Karpas-422 (cell line): ENCODE data around the gene COL4A2. TPM values are rescaled to one million over a fixed set of nuclear protein-coding genes. Genes with fewer than 3 reads are reported as not detected.

Source experiments
- DNase-seq: peaks from one replicate; pipeline ENCODE4 v3.0.0-alpha.2; 2015
- H2AFZ ChIP-seq: fragments of 200-600 bp; sonication (generic); 2 replicates; pipeline ENCODE4 v1.6.1; 2014; ENCODE audit warnings: antibody characterized with exemption, low read length, mixed read lengths
- H3K27ac ChIP-seq: fragments of 200-600 bp; sonication (generic); 2 replicates; pipeline ENCODE4 v1.5.1; 2014; ENCODE audit warnings: mild to moderate bottlenecking, low read length, moderate library complexity
- H3K27me3 ChIP-seq: fragments of 200-600 bp; sonication (generic); 2 replicates; pipeline ENCODE4 v1.6.1; 2014; ENCODE audit warnings: low read length, mixed read lengths
- H3K36me3 ChIP-seq: fragments of 200-600 bp; sonication (generic); 2 replicates; pipeline ENCODE4 v1.6.1; 2014; ENCODE audit warnings: low read length, mixed read lengths; ENCODE audit not compliant: insufficient read depth
- H3K4me1 ChIP-seq: fragments of 200-600 bp; sonication (generic); 2 replicates; pipeline ENCODE4 v1.6.1; 2014; ENCODE audit warnings: mild to moderate bottlenecking, low read length, mixed read lengths
- H3K4me2 ChIP-seq: fragments of 200-600 bp; sonication (generic); 2 replicates; pipeline ENCODE4 v1.6.1; 2014; ENCODE audit warnings: low read length, low read depth, mild to moderate bottlenecking; ENCODE audit not compliant: poor library complexity, severe bottlenecking
- H3K4me3 ChIP-seq: fragments of 200-600 bp; sonication (generic); 2 replicates; pipeline ENCODE4 v1.5.1; 2014; ENCODE audit warnings: mild to moderate bottlenecking, antibody characterized with exemption, low read length, mixed read lengths
- H3K79me2 ChIP-seq: fragments of 200-600 bp; sonication (generic); 2 replicates; pipeline ENCODE4 v1.6.1; 2014; ENCODE audit warnings: mild to moderate bottlenecking, low read length, mixed read lengths
- H3K9ac ChIP-seq: fragments of 200-600 bp; sonication (generic); 2 replicates; pipeline ENCODE4 v1.6.0; 2014; ENCODE audit warnings: low read length
- H3K9me2 ChIP-seq: fragments of 200-600 bp; sonication (generic), shearing (Covaris generic); replicated peaks from 2 replicates; pipeline ENCODE4 v1.6.0; 2014; ENCODE audit warnings: mild to moderate bottlenecking, low read length, moderate library complexity; ENCODE audit not compliant: insufficient read depth
- H3K9me3 ChIP-seq: fragments of 300-700, 200-600 bp; sonication (generic); 2 replicates; pipeline ENCODE4 v1.6.1; 2014; ENCODE audit warnings: low read length, mixed read lengths
- H4K20me1 ChIP-seq: fragments of 200-600 bp; sonication (generic); 2 replicates; pipeline ENCODE4 v1.6.1; 2014; ENCODE audit warnings: mild to moderate bottlenecking, antibody characterized with exemption, low read length, low read depth; ENCODE audit not compliant: insufficient read depth
- total RNA-seq: library from RNA; depleted of rRNA; stranded (reverse); fragments of >200 nt; shearing (Covaris generic); gene quantifications from 2 replicates; pipeline ENCODE4 v1.2.3, GENCODE V29; 2014; ENCODE audit warnings: low replicate concordance

The COL4A2 gene
- total RNA-seq, 1 experiment from 2014 or later = not detected

GRCh38 chr13:110263404-110263803, 43.7 kb upstream of the COL4A2 start:
- Histone ChIP-seq H3K9me2 (no peaks in the 10 kb centered on the region), H3K4me2 (no peak overlapping the region), H2AFZ (no peak overlapping the region), H3K4me3 (no peak overlapping the region), H4K20me1 (no peaks in the 10 kb centered on the region), H3K79me2 (no peaks in the 10 kb centered on the region), H3K9ac (no peak overlapping the region), H3K27ac (no peak overlapping the region), H3K4me1 (no peaks in the 10 kb centered on the region), H3K9me3 (no peaks in the 10 kb centered on the region), H3K27me3 (no peaks in the 10 kb centered on the region), H3K36me3 (no peaks in the 10 kb centered on the region)
- DNase-seq = no peak

DNA sequence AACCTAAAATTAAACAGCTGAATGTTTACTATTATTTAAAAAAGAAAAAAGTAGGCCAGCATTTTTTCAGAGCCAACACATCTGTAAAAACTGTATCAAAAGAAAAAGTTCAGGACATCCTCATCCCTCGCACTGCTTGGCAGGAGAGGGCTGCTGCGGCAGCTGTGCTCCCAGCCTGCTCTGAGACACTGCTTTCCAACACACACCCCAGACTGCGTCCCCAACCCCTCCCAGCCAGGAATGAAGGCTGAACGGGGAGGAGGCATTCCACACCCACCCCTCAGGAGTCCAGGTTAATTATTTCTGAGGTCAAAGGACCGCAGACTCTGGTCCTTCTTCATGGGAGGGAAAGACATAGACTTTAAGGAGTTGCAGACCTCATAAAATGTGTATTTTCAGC, 43.2 kb upstream of the COL4A2 start:
- H3K27ac ChIP-seq = no peak overlapping the region
- no peaks in the 10 kb centered on the region for H3K9me2 ChIP-seq
- DNase-seq = no peak
- H3K4me1 ChIP-seq = no peaks in the 10 kb centered on the region
- no peaks in the 10 kb centered on the region for H4K20me1 ChIP-seq
- H3K79me2 ChIP-seq = no peaks in the 10 kb centered on the region
- no peak overlapping the region for H2AFZ ChIP-seq
- no peak overlapping the region for H3K4me3 ChIP-seq
- no peak overlapping the region for H3K9ac ChIP-seq
- no peaks in the 10 kb centered on the region for H3K27me3 ChIP-seq
- H3K4me2 ChIP-seq = no peak overlapping the region
- H3K9me3 ChIP-seq = no peaks in the 10 kb centered on the region
- no peaks in the 10 kb centered on the region for H3K36me3 ChIP-seq

DNA sequence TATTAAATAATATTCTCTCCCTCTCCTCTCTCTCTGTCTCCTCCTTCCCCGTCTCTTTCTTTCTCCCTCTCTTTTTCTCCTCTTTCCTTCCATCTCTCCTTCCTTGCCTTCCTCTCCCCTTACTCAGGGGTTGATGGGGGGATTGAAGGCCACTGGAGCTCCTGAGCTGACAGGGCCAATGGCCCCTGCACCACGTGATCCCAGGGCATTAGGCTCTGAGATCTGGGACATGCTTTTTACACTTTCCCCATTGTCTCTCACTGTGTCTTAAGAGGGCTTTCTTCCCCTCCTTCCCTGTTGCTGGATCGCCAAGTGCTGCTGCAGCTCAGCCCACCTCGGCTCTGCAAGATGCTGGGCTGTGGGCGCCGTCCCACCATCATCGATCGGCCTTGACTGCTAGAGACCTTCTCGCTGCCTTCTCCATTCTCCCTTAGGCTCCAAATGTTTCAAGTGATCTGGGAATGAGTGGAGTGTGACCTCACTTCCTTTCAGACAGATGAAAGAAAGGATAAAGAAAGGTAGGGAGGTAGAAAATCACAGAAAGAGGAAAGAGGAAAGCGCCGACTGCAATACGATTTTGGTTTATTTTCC, 42.3 kb upstream of the COL4A2 start:
- no peaks in the 10 kb centered on the region for H3K9me2 ChIP-seq
- no peak for DNase-seq
- no peak overlapping the region for H3K4me3 ChIP-seq
- no peak overlapping the region for H2AFZ ChIP-seq
- H4K20me1 ChIP-seq = no peaks in the 10 kb centered on the region
- H3K4me2 ChIP-seq = no peak overlapping the region
- no peaks in the 10 kb centered on the region for H3K4me1 ChIP-seq
- no peak overlapping the region for H3K27ac ChIP-seq
- no peaks in the 10 kb centered on the region for H3K79me2 ChIP-seq
- no peaks in the 10 kb centered on the region for H3K36me3 ChIP-seq
- H3K9ac ChIP-seq = no peak overlapping the region
- no peaks in the 10 kb centered on the region for H3K27me3 ChIP-seq
- no peaks in the 10 kb centered on the region for H3K9me3 ChIP-seq

DNA sequence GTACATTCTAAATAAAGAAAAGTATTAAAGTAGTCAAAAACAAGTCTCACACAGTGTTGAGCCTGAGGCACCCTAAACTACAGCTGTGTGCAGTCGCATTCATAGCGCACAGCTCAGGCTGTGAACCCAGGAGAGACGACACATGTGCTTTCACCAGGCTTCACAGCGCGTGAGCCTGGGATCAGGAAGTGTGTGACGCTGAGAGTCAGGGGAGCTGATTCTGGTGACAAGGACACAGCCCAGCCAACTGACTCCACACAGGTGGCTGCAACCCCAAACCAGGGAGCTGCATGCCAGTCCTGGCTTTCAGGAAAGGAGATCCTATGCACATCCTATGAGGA, 41.8 kb upstream of the COL4A2 start:
- H3K27me3 ChIP-seq = no peaks in the 10 kb centered on the region
- no peak overlapping the region for H3K4me2 ChIP-seq
- H3K9me3 ChIP-seq = no peaks in the 10 kb centered on the region
- no peaks in the 10 kb centered on the region for H3K36me3 ChIP-seq
- H3K79me2 ChIP-seq = no peaks in the 10 kb centered on the region
- H3K9me2 ChIP-seq = no peaks in the 10 kb centered on the region
- no peak for DNase-seq
- H2AFZ ChIP-seq = no peak overlapping the region
- H3K27ac ChIP-seq = no peak overlapping the region
- no peaks in the 10 kb centered on the region for H4K20me1 ChIP-seq
- no peaks in the 10 kb centered on the region for H3K4me1 ChIP-seq
- no peak overlapping the region for H3K9ac ChIP-seq
- no peak overlapping the region for H3K4me3 ChIP-seq

DNA sequence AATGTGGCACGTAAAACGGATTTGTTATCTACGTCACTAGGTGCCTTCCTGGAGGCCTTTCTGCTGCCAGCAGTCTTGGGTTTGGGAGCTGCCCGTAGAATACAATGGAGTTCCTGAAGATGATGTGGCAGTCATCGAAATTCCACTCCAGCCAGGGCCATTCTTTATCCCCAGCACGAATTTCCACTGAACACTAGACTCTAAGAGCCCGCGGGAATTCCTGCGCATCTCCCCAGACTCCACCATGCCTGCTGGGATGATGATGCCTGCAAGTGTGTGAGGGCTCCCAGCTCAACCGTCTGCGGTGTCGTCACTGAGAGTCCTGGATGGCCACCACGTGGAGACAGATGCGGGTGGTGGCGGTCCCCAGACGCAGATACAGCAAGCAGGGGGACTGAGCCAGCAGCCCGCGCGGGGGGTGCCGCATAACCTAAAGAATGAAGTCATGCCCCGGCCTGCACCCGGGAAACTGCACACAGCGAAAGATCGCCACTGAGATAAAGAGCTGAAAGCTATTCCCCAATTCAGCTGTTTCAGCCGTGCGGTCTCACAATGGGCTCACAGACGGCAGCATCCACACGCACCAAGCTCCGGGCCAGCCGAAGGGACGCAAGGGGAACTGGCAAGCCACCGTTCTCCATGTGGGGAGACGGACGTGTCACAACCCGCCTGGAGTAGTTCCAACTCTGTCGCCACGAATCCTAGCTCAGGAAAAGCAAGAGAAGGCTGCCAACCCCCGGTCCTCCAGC, 41.2 kb upstream of the COL4A2 start:
- Histone ChIP-seq H3K27me3 (no peaks in the 10 kb centered on the region), H3K4me2 (no peak overlapping the region), H3K4me1 (no peaks in the 10 kb centered on the region), H3K79me2 (no peaks in the 10 kb centered on the region), H2AFZ (no peak overlapping the region), H3K9me2 (no peaks in the 10 kb centered on the region), H3K9me3 (no peaks in the 10 kb centered on the region), H3K9ac (no peak overlapping the region), H4K20me1 (no peaks in the 10 kb centered on the region), H3K27ac (no peak overlapping the region), H3K36me3 (no peaks in the 10 kb centered on the region), H3K4me3 (no peak overlapping the region)
- DNase-seq = no peak

DNA sequence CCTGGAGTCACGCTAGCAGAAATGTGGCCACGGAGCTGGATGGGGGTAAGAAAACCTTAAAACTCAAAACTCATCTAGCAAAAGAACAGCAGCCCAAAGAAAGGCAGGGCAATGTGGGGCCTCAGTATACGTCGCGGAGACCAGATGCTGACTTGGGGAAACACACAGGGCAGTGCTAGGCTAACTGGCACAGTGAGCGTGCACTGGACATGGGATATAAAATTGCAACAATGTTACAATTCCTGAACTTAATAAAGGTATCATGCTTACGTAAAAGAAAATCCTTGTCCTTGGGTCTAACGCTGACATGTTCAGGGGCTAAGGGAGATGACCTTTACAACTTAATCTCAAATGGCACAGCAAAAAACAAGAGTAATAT, 40.7 kb upstream of the COL4A2 start:
- Histone ChIP-seq H3K36me3 (no peaks in the 10 kb centered on the region), H3K27me3 (no peaks in the 10 kb centered on the region), H3K9ac (no peak overlapping the region), H3K9me3 (no peaks in the 10 kb centered on the region), H2AFZ (no peak overlapping the region), H3K27ac (no peak overlapping the region), H3K79me2 (no peaks in the 10 kb centered on the region), H3K4me2 (no peak overlapping the region), H4K20me1 (no peaks in the 10 kb centered on the region), H3K4me3 (no peak overlapping the region), H3K9me2 (no peaks in the 10 kb centered on the region), H3K4me1 (no peaks in the 10 kb centered on the region)
- DNase-seq = no peak

GRCh38 chr13:110266983-110267382, 40.1 kb upstream of the COL4A2 start:
- Histone ChIP-seq H3K4me3 (no peak overlapping the region), H3K27me3 (no peaks in the 10 kb centered on the region), H3K4me2 (no peak overlapping the region), H4K20me1 (no peaks in the 10 kb centered on the region), H3K79me2 (no peaks in the 10 kb centered on the region), H3K9me2 (no peaks in the 10 kb centered on the region), H3K9ac (no peak overlapping the region), H3K27ac (no peak overlapping the region), H3K36me3 (no peaks in the 10 kb centered on the region), H2AFZ (no peak overlapping the region), H3K4me1 (no peaks in the 10 kb centered on the region), H3K9me3 (no peaks in the 10 kb centered on the region)
- DNase-seq = no peak

DNA sequence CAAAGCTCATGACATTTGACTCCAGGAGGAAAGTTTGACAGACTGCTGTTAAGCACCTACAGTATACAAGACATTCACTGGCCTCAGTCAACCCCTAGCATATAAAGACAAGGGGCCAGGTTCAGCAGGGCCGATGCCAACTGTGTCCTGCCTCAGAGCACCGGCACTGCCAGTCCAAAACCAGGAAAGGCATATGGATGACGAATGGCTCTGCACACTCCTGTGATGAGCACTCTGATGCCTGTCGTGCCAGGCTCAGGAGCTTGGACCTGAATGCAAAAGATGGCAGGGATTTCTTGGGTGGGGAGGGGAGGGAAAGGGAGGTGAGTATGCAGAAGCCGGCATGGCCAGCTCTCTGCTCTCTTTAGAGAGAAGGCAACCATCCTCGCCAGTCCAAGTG, 39.0 kb upstream of the COL4A2 start:
- no peak overlapping the region for H3K9ac ChIP-seq
- H3K79me2 ChIP-seq = no peaks in the 10 kb centered on the region
- DNase-seq = no peak
- no peaks in the 10 kb centered on the region for H3K9me2 ChIP-seq
- H3K4me2 ChIP-seq = no peak overlapping the region
- H3K27ac ChIP-seq = no peak overlapping the region
- no peaks in the 10 kb centered on the region for H3K36me3 ChIP-seq
- no peaks in the 10 kb centered on the region for H3K27me3 ChIP-seq
- no peaks in the 10 kb centered on the region for H3K9me3 ChIP-seq
- H2AFZ ChIP-seq = no peak overlapping the region
- no peaks in the 10 kb centered on the region for H4K20me1 ChIP-seq
- no peak overlapping the region for H3K4me3 ChIP-seq
- H3K4me1 ChIP-seq = no peaks in the 10 kb centered on the region
